Measurements from ENCODE around the gene SSNA1. TPM values are rescaled to one million over a fixed set of nuclear protein-coding genes. Genes with fewer than 3 reads are reported as not detected.

The SSNA1 gene
- total and polyA plus RNA-seq, 9 donors: 1.6 to 60.7 (median 44.5) TPM

- no peaks in the 10 kb centered on the region for H3K9me3 ChIP-seq
- whole genome bisulfite sequencing, 3 donors: 1 to 2% (median 2%) methylated on average over 28 to 57 of the region's 57 CpGs
- H3K36me3 ChIP-seq: no peaks in the 10 kb centered on the region
- H3K27ac ChIP-seq: no peak overlapping the region
- peak in 1 of 5 donors; percentile 39 for DNase-seq
- no peak for TF ChIP-seq EP300 (IDR thresholded peaks at IDR 0.05)
- no peak for TF ChIP-seq POLR2A (IDR thresholded peaks at IDR 0.05)
- no peak for TF ChIP-seq CTCF (IDR thresholded peaks at IDR 0.05)
- peak overlapping the region; percentile 18 for H3K4me3 ChIP-seq
- H3K27me3 ChIP-seq: peaks cover 28% of the 10 kb centered on the region
- peaks cover 14% of the 10 kb centered on the region for H3K4me1 ChIP-seq (ENCODE audit: insufficient read depth)
- intact Hi-C loops (cut with DNase I): no loop called here
Measured at GRCh38 chr9:137167747-137168572, 20.5 kb upstream of the SSNA1 start.

GRCh38 chr9:137168573-137168903 is 19.9 kb upstream of the SSNA1 start:
- peak overlapping the region; percentile 18 for H3K4me3 ChIP-seq
- H3K4me1 ChIP-seq (ENCODE audit: insufficient read depth): peaks cover 14% of the 10 kb centered on the region
- peaks cover 28% of the 10 kb centered on the region for H3K27me3 ChIP-seq
- H3K9me3 ChIP-seq: no peaks in the 10 kb centered on the region
- no peaks in the 10 kb centered on the region for H3K36me3 ChIP-seq
- no peak for TF ChIP-seq POLR2A (IDR thresholded peaks at IDR 0.05)
- no peak for TF ChIP-seq CTCF (IDR thresholded peaks at IDR 0.05)
- TF ChIP-seq EP300 (IDR thresholded peaks at IDR 0.05): no peak
- 0 to 1% (median 0%) methylated on average over 17 to 36 of the region's 36 CpGs for WGBS, 3 donors
- DNase-seq: no peak
- intact Hi-C loops (cut with DNase I): no loop called here
- H3K27ac ChIP-seq: no peak overlapping the region

- H3K36me3 ChIP-seq: no peaks in the 10 kb centered on the region
- intact Hi-C loops (cut with DNase I): no loop called here
- no peak overlapping the region for H3K27ac ChIP-seq
- DNase-seq: no peak
- TF ChIP-seq CTCF (IDR thresholded peaks at IDR 0.05) (no peak), POLR2A (IDR thresholded peaks at IDR 0.05) (no peak), EP300 (IDR thresholded peaks at IDR 0.05) (no peak)
- H3K9me3 ChIP-seq: no peaks in the 10 kb centered on the region
- 1% methylated on average over 56 to 124 of the region's 124 CpGs for WGBS, 3 donors
- peaks cover 25% of the 10 kb centered on the region for H3K27me3 ChIP-seq
- peak overlapping the region; percentile 18 for H3K4me3 ChIP-seq
- H3K4me1 ChIP-seq (ENCODE audit: insufficient read depth): peaks cover 14% of the 10 kb centered on the region
Measured at GRCh38 chr9:137168904-137169856, 19.3 kb upstream of the SSNA1 start.

- DNase-seq: no peak
- intact Hi-C loops (cut with DNase I): no loop called here
- Histone ChIP-seq H3K36me3 (no peaks in the 10 kb centered on the region), H3K27me3 (peaks cover 21% of the 10 kb centered on the region), H3K4me3 (peak within 1 kb of the TSS; percentile 18), H3K9me3 (no peaks in the 10 kb centered on the region), H3K4me1 (ENCODE audit: insufficient read depth) (peaks cover 14% of the 10 kb centered on the region), H3K27ac (no peak within 1 kb of the TSS)
- 4 to 9% (median 5%) methylated on average over 36 to 41 of the region's 41 CpGs for WGBS, 3 donors
- TF ChIP-seq POLR2A (IDR thresholded peaks at IDR 0.05) (no peak), EP300 (IDR thresholded peaks at IDR 0.05) (no peak), CTCF (IDR thresholded peaks at IDR 0.05) (no peak)
Measured at GRCh38 chr9:137169896-137170358, 18.5 kb upstream of the SSNA1 start, which contains the start of gene LRRC26. Gene LRRC26 (minus strand): TSS chr9:137170051. CDS start chr9:137169943, 108 bp downstream.

Measured in ovary (tissue), 9 donors.